ENCODE data around the gene NFIB. TPM values are rescaled to one million over a fixed set of nuclear protein-coding genes. Genes with fewer than 3 reads are reported as not detected.

Gene NFIB
- total and polyA plus RNA-seq, 2 of the 13 experiments (the other 11 are each of a cell fraction or from before 2014, with no cell fraction given) = 0.98 to 4.6 TPM

DNA sequence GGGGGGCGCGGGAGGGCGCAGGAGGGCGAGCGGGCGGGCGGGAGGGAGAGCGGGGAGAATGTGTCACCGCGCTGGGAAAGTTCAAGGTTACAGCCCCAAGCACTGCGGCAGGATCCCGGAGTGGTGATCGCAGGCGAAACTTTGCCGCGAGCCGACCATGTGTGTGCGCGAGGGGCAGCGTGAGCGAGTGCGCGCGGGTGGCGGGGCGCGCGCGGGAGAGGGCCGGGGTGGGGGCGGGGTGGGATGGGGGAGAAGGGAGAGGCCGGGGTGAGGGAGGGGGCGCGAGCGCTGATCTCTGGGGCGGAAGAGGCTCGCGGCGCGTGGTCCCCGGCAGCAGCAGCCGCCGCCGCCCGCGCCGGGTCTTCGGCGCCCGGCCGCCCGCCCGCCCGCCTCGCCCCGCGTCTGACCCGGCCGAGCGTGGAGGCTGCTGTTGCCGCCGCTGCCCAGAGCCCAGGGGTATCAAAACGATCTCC, at the start of gene NFIB (continued):
- TF ChIP-seq ZNF333 (CRISPR knock-in tag; IDR thresholded peaks at IDR 0.05; ENCODE audit: borderline replicate concordance) (no peak), NCOR1 (IDR thresholded peaks at IDR 0.05; ENCODE audit: borderline replicate concordance, low read length) (no peak), ZNF660 (CRISPR knock-in tag; IDR thresholded peaks at IDR 0.05; ENCODE audit: borderline replicate concordance, low read depth) (no peak), HIVEP1 (CRISPR knock-in tag; IDR thresholded peaks at IDR 0.05) (no peak), RXRA (CRISPR knock-in tag; IDR thresholded peaks at IDR 0.05) (peak; percentile 41; the same call in 1 of the 2 replicates), TBP (CRISPR knock-in tag; IDR thresholded peaks at IDR 0.05) (no peak), SIX4 (CRISPR knock-in tag; IDR thresholded peaks at IDR 0.05) (no peak), HNF4A (CRISPR knock-in tag; IDR thresholded peaks at IDR 0.05) (no peak), ZNF274 (CRISPR knock-in tag; IDR thresholded peaks at IDR 0.05) (no peak), FOSL2 (CRISPR knock-in tag; IDR thresholded peaks at IDR 0.05) (peak; percentile 46), NKX3-1 (CRISPR knock-in tag; IDR thresholded peaks at IDR 0.05) (no peak)
- TF ChIP-seq, protein P1, sequence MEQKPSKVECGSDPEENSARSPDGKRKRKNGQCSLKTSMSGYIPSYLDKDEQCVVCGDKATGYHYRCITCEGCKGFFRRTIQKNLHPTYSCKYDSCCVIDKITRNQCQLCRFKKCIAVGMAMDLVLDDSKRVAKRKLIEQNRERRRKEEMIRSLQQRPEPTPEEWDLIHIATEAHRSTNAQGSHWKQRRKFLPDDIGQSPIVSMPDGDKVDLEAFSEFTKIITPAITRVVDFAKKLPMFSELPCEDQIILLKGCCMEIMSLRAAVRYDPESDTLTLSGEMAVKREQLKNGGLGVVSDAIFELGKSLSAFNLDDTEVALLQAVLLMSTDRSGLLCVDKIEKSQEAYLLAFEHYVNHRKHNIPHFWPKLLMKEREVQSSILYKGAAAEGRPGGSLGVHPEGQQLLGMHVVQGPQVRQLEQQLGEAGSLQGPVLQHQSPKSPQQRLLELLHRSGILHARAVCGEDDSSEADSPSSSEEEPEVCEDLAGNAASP (CRISPR knock-in tag; IDR thresholded peaks at IDR 0.05; ENCODE audit: borderline replicate concordance) = no peak
- TF ChIP-seq, protein P2, sequence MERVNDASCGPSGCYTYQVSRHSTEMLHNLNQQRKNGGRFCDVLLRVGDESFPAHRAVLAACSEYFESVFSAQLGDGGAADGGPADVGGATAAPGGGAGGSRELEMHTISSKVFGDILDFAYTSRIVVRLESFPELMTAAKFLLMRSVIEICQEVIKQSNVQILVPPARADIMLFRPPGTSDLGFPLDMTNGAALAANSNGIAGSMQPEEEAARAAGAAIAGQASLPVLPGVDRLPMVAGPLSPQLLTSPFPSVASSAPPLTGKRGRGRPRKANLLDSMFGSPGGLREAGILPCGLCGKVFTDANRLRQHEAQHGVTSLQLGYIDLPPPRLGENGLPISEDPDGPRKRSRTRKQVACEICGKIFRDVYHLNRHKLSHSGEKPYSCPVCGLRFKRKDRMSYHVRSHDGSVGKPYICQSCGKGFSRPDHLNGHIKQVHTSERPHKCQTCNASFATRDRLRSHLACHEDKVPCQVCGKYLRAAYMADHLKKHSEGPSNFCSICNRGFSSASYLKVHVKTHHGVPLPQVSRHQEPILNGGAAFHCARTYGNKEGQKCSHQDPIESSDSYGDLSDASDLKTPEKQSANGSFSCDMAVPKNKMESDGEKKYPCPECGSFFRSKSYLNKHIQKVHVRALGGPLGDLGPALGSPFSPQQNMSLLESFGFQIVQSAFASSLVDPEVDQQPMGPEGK (CRISPR knock-in tag; IDR thresholded peaks at IDR 0.05) = peak; percentile 65
- TF ChIP-seq, protein P3, sequence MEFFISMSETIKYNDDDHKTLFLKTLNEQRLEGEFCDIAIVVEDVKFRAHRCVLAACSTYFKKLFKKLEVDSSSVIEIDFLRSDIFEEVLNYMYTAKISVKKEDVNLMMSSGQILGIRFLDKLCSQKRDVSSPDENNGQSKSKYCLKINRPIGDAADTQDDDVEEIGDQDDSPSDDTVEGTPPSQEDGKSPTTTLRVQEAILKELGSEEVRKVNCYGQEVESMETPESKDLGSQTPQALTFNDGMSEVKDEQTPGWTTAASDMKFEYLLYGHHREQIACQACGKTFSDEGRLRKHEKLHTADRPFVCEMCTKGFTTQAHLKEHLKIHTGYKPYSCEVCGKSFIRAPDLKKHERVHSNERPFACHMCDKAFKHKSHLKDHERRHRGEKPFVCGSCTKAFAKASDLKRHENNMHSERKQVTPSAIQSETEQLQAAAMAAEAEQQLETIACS (CRISPR knock-in tag; IDR thresholded peaks at IDR 0.05) = peak; percentile 82
- TF ChIP-seq, protein P4, sequence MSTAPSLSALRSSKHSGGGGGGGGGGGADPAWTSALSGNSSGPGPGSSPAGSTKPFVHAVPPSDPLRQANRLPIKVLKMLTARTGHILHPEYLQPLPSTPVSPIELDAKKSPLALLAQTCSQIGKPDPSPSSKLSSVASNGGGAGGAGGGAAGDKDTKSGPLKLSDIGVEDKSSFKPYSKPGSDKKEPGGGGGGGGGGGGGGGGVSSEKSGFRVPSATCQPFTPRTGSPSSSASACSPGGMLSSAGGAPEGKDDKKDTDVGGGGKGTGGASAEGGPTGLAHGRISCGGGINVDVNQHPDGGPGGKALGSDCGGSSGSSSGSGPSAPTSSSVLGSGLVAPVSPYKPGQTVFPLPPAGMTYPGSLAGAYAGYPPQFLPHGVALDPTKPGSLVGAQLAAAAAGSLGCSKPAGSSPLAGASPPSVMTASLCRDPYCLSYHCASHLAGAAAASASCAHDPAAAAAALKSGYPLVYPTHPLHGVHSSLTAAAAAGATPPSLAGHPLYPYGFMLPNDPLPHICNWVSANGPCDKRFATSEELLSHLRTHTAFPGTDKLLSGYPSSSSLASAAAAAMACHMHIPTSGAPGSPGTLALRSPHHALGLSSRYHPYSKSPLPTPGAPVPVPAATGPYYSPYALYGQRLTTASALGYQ (CRISPR knock-in tag; IDR thresholded peaks at IDR 0.05) = no peak
- TF ChIP-seq, protein P5, sequence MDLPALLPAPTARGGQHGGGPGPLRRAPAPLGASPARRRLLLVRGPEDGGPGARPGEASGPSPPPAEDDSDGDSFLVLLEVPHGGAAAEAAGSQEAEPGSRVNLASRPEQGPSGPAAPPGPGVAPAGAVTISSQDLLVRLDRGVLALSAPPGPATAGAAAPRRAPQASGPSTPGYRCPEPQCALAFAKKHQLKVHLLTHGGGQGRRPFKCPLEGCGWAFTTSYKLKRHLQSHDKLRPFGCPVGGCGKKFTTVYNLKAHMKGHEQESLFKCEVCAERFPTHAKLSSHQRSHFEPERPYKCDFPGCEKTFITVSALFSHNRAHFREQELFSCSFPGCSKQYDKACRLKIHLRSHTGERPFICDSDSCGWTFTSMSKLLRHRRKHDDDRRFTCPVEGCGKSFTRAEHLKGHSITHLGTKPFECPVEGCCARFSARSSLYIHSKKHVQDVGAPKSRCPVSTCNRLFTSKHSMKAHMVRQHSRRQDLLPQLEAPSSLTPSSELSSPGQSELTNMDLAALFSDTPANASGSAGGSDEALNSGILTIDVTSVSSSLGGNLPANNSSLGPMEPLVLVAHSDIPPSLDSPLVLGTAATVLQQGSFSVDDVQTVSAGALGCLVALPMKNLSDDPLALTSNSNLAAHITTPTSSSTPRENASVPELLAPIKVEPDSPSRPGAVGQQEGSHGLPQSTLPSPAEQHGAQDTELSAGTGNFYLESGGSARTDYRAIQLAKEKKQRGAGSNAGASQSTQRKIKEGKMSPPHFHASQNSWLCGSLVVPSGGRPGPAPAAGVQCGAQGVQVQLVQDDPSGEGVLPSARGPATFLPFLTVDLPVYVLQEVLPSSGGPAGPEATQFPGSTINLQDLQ (CRISPR knock-in tag; IDR thresholded peaks at IDR 0.05) = no peak
- TF ChIP-seq, protein P6, sequence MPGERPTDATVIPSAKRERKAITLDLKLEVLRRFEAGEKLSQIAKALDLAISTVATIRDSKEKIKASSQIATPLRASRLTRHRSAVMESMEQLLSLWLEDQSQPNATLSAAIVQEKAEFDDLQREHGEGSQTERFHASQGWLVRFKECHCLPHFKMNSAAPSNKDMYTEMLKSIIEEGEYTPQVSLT (CRISPR knock-in tag; IDR thresholded peaks at IDR 0.05; ENCODE audit: borderline replicate concordance, low read depth) = no peak

All from HepG2 (cell line).